DMS153 treated with DMSO at 0.1 percent for 48 hours (cell line): Measurements from ENCODE around the gene PIK3R4.

ENCODE experiments used
- DNase-seq: peaks from one replicate; lab custom pipeline; 2025; ENCODE audit not compliant: unreplicated experiment; lab: John Stamatoyannopoulos, UW

Gene PIK3R4

GRCh38 chr3:130743354-130743753 lies 3.3 kb downstream of the PIK3R4 start:
- no peak for DNase-seq

GRCh38 chr3:130741946-130742610 lies 4.6 kb downstream of the PIK3R4 start:
- DNase-seq, result no peak

- no peak for DNase-seq
Observed at GRCh38 chr3:130739848-130740247, 6.8 kb downstream of the PIK3R4 start.

- no peak for DNase-seq
Observed at GRCh38 chr3:130738241-130738640, 8.4 kb downstream of the PIK3R4 start.

GRCh38 chr3:130737622-130738021 lies 9.0 kb downstream of the PIK3R4 start:
- no peak for DNase-seq

- no peak for DNase-seq
Observed at GRCh38 chr3:130733236-130733875, 13.3 kb downstream of the PIK3R4 start.

GRCh38 chr3:130732501-130732900 lies 14.1 kb downstream of the PIK3R4 start:
- no peak for DNase-seq

- DNase-seq, result no peak
Observed at GRCh38 chr3:130731817-130732216, 14.8 kb downstream of the PIK3R4 start.

- no peak for DNase-seq
Observed at GRCh38 chr3:130729154-130729553, 17.5 kb downstream of the PIK3R4 start.

GRCh38 chr3:130728037-130728436 lies 18.6 kb downstream of the PIK3R4 start:
- no peak for DNase-seq

GRCh38 chr3:130725746-130726145 lies 20.9 kb downstream of the PIK3R4 start:
- no peak for DNase-seq

- no peak for DNase-seq
Observed at GRCh38 chr3:130715616-130716015, 31.0 kb downstream of the PIK3R4 start.

GRCh38 chr3:130712718-130713423 lies 33.8 kb downstream of the PIK3R4 start:
- no peak for DNase-seq

GRCh38 chr3:130711565-130712324 lies 34.9 kb downstream of the PIK3R4 start:
- no peak for DNase-seq

- no peak for DNase-seq
Observed at GRCh38 chr3:130709671-130710070, 37.0 kb downstream of the PIK3R4 start.

- no peak for DNase-seq
Observed at GRCh38 chr3:130707902-130708601, 38.6 kb downstream of the PIK3R4 start.

- no peak for DNase-seq
Observed at GRCh38 chr3:130705501-130705900, 41.1 kb downstream of the PIK3R4 start.

- no peak for DNase-seq
Observed at GRCh38 chr3:130702985-130703384, 43.6 kb downstream of the PIK3R4 start.

- DNase-seq, result no peak
Observed at GRCh38 chr3:130700541-130700940, 46.1 kb downstream of the PIK3R4 start.

- peak; percentile 7 for DNase-seq
Observed at GRCh38 chr3:130699765-130700164, 46.9 kb downstream of the PIK3R4 start.

GRCh38 chr3:130693314-130693713 lies 53.3 kb downstream of the PIK3R4 start:
- DNase-seq, result no peak
